SIG-M5 treated with dmso at 0.1 percent for 504 hours (cell line): ENCODE data around the gene PF4V1.
"Not testable (repeated sequence)": the region's sequence is repeated elsewhere in the genome, so short reads cannot be mapped to it uniquely, and the experiment has no call there.

Source experiments
- DNase-seq: peaks from one replicate; lab custom pipeline; 2025; ENCODE audit not compliant: unreplicated experiment; lab: John Stamatoyannopoulos, UW

PF4V1 gene

DNA sequence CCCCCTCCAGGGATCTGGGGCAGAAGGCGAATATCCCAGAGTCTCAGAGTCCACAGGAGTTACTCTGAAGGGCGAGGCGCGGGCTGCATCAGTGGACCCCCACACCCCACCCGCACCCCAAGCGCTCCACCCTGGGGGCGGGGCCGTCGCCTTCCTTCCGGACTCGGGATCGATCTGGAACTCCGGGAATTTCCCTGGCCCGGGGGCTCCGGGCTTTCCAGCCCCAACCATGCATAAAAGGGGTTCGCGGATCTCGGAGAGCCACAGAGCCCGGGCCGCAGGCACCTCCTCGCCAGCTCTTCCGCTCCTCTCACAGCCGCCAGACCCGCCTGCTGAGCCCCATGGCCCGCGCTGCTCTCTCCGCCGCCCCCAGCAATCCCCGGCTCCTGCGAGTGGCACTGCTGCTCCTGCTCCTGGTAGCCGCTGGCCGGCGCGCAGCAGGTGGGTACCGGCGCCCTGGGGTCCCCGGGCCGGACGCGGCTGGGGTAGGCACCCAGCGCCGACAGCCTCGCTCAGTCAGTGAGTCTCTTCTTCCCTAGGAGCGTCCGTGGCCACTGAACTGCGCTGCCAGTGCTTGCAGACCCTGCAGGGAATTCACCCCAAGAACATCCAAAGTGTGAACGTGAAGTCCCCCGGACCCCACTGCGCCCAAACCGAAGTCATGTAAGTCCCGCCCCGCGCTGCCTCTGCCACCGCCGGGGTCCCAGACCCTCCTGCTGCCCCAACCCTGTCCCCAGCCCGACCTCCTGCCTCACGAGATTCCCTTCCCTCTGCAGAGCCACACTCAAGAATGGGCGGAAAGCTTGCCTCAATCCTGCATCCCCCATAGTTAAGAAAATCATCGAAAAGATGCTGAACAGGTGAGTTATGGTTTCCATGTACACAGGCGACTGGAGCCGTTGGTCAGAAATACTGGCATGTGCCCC, 16.3 kb downstream of the PF4V1 start, which contains the start of gene CXCL1:
Gene CXCL1 (plus strand): TSS at position 264 of the 926 bp plus-strand sequence. CDS start 78 bp downstream, at position 342.
- peak; percentile 7 for DNase-seq

DNA sequence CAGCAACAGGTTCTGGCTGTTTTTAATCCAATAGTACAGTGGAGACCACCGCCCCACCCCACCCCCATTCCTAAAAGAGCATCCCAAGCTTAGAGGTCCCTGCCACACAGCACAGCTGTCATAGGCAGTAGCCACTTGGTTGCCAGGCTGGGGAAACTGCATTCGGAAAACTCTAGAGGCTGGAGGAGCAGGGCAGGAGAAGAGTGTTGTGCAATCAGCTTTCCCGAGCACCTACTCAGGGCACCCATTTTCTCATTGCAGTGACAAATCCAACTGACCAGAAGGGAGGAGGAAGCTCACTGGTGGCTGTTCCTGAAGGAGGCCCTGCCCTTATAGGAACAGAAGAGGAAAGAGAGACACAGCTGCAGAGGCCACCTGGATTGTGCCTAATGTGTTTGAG, 17.2 kb downstream of the PF4V1 start:
- peak; percentile 8 for DNase-seq

DNA sequence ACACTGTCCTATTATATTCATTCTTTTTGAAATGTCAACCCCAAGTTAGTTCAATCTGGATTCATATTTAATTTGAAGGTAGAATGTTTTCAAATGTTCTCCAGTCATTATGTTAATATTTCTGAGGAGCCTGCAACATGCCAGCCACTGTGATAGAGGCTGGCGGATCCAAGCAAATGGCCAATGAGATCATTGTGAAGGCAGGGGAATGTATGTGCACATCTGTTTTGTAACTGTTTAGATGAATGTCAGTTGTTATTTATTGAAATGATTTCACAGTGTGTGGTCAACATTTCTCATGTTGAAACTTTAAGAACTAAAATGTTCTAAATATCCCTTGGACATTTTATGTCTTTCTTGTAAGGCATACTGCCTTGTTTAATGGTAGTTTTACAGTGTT, 17.7 kb downstream of the PF4V1 start:
- DNase-seq = no peak

DNA sequence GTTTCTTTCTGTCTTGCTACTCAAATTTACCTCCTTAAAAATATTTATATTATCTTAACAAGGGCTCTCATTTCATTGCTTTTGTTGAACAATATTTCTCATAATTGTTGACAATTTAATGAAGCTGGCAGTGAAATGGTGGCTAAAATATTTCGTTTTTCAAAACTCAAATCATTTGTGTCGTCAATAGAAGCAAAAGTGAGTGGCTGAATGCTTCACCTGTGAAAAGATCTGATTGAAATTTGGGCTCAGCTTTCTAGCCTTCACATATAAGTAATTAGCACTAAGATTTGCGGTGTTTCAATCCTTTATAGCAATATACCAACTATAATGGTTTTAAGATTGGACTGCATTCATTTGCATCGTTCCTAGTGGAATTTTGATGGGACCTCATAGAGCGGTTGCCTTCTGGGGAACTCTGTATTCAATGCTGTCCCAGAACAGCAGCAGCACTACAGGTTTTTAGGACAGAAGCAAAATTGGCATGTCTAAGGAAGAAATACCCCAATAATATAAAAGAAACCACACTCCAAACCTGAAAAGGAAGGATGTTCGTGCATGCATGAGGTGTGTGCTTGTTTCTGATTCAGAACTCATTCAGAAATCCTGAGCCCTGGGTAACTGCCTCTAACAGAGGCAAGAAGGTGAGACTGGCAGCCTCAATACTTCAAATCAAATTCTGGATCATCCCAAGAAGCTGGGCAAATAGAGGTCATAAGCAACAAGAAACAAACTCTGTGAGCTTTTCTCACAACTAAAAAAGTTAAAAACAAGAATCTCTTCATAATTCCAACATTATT, 18.6 kb downstream of the PF4V1 start:
- DNase-seq = no peak

DNA sequence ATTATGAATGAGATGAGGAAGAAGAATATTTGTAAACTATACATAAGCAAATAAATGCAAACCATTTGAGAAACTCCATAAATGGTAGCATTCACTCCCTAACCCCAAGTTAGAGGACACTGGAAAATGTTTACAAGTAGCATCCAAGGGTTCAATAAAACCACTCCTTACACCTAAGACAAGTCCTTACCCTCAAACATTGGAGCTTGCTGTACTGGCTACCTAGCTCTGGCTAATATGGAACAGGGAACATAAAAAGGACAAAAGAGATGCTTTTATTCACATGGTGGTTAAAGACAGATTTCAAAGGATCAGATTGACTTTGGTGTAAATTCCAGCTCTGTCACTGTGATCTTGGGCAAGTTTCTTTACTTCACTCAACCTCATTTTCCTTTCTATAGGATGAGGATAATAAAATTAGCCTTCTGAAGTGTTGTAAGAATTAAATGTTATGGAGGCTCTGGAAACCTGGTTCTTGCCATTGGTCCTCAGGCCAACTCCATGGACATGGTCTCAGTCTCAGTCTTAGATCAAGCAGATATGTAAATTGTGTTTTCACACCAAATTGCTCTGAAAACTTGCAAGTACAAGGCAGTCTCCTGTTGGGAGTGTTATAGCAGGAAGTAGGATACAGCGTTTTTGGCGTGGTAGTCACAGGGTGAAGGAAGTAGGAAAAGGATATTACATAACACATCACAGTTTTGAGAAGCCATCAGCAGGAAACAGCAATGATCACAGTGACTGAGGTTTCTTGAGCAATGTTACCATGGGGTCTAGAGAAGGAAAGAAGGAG, 19.4 kb downstream of the PF4V1 start:
- DNase-seq = peak; percentile 88

DNA sequence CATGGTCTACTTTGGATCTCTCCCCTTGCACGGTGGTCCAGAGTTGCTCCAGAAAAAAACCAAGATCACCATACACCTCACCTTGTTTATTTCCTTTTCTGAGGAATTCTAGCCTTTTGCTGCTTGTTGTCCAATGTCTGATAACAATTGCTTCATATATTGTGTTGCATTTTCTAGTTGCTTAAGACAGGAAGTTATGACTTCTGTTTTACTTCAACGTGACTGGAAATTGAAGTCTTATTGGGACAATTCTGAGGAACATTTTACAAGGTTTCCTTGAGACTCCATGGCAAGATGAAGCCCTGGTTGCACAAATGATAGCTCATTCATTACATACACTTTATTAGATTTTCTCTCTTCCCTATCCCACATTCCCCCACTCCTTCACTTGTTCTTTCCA, 21.3 kb downstream of the PF4V1 start:
- no peak for DNase-seq

DNA sequence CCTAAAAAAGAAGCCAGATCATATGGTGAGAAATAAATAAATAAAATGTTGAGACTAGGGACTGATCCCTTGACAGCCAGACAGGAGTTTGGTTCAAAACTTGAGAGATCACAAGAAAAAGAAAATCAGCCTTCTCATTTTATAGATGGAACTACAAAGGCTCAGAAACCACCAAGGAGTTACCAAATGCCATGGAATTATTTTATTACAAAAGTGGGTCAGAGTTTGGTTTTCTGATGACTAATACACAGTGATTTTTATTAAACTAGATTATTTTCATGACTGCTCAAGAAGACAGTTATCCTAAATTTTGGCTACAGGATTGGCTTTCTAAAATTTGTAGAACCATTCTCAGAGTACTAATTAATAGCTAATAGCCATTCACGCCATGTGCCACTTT, 22.3 kb downstream of the PF4V1 start:
- no peak for DNase-seq

DNA sequence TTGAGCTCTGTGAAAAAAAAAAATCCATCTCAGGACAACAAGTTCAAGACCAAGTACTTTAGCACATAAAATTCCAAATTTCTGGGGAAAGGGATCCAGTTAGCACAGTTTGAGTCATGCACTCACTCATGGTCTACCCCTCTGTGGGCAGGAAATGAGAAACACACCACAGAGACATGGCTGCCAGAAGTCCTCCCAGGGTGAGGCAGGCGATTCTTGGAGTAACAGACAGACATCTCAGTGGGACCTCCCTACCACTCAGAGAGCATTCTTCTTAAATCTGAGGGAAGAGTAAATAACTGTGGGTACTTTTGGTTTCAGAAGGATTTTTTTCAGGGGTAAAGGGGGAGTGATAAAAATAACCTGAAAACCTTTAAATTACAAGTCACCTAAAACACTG, 30.2 kb downstream of the PF4V1 start:
- DNase-seq = no peak

DNA sequence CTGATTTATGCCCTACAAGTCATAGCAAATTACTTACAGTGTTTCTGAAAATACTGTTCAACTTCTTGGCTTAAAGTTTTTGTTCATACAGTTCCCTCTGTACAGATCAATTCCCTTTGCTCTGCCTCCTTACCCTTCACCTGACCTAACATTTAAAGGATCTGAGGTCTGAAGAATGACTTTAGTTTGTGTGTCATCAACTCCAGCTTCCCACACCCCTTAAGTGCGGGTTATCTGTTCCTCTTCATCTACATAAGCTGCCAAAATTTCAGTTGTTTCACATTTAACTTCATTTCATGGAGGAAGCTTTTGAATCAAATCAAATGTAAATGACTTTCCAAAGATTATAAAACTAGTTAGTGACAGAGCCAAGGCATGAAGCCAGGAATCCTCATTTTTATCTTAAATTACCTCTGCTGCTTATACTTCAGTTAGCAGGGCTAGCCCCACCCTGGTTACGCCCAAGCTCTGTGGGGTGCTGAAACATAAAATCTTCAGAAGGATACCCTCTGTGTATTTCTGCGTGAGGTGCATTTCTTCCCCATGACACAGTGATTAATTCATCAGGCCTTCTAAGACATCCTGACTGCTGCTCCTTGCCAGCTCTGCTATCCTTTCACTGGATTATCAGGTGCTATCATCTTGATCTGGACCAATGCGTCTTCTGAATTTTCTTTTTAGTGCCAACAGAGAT, 32.6 kb downstream of the PF4V1 start:
- no peak for DNase-seq

DNA sequence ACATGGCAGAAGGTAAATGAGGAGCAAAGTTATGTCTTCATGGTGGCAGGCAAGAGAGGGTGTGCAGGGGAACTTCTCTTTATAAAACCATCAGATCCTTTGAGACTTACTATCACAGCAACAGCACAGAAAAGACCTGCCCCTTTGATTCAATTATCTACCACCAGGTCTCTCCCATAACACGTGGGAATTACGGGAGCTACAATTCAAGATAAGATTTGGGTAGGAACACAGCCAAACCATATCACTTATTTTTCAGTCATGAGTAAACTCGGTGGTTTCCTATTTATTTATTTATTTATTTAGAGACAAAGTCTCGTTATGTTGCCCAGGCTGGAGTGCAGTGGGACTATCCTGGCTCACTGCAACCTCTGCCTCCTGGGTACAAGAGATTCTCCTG, 38.2 kb downstream of the PF4V1 start:
- DNase-seq = no peak

DNA sequence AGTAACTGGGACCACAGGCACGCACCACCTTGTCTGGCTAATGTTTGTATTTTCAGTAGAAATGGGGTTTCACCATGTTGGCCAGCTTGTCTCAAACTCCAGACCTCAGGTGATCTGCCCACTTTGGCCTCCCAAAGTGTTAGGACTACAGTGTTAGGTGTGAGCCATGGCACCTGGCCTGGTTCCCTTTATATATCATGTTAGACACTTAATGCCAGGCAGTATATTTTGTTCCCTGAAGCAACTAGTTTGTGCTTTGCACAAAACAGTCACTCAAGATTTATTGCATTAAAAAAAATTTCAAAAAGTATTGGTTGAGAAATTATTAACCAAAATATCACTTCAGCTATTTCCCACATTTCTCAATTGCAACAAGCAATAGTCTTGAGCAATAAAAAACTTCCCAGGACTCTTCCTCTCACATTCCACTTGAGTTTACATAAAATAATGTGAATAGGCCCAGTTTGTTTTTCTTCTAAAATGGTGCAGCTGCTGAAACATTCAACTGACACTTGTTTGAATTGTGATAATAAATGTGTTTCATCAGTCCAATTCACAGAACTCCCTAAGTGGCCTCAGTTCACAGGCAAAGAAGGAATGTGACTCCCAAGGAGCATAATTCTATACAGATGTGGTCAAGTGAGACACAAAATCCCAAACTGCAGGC, 38.8 kb downstream of the PF4V1 start:
- DNase-seq = no peak

DNA sequence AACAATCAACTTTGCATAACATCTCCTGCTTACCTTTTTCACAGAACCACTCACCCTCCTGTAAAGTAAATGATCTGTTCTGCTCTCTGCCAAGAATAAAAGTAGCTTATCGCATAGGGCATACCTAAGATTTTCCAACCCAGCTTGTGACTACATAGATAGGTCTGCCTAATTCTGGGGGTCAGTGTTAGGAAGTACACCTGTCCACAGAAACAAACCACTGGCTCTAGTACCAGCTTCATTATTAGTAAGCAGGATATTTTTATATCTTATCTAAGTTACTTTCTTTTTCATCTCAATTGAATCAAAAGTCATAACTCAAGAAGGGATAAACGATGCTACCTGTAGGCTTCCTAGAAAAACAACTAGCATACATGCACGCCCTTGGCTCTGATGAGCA, 39.9 kb downstream of the PF4V1 start:
- no peak for DNase-seq

DNA sequence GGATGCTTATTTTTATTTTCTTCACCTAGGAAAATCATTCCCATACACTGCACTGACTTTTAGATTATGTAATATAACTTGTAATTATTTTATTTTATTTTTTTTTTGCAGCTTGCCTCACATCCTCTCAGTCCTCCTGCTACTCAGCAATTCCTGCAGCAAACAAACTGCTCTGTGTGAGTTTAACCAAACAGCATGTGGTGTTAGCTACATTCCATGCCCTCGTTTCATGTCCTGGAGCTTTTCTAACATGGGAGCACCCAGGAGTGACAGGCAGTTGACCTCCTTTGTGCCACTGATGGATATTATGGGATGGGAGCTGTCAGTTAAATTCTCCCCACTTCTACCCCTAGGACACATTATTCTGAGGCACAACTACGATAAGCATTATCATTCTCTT, 40.9 kb downstream of the PF4V1 start:
- DNase-seq = no peak

DNA sequence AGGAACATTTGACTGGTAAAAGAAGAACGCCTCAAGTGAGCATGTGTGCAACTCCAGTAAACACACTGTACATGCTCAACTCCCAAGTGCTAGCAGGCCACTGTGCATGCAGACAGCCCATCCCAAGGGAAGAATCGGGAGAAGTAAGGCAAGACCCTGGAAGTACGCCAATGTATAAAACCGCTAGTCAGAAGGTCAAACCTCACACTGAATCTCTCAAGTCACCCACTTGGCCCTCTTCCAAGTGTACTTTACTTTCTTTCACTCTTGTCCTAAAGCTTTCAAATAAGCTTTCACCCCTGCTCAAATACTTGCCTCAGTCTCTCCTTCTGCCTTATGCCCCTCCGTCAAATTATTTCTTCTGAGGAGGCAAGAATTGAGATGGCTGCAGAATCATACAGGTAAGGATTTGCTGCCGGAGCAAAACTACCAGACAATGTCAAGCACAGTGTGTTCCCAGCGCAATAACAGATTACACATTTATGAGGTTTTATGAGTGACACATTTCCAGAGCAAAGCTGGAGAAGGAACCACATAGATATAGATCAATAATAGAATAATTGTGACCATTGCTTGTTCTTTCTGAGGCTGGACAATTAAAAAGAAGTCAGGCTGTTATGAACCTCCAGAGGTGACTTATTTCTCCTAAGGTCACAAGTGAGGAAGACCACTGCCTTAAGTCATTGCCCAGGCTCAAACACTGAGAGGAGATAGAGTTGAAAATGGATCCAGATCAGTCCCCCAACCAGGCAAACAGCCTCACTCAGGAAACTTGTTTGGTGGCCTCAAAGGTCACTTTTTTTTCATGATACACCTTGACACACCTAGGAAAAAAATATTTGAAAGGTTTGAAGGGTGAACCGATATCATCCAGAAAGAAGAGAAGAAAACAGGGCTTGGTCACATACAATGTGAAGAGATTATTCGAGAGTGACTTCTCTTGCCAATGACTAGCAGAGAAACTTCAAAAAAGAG, 42.4 kb downstream of the PF4V1 start:
- DNase-seq = no peak

DNA sequence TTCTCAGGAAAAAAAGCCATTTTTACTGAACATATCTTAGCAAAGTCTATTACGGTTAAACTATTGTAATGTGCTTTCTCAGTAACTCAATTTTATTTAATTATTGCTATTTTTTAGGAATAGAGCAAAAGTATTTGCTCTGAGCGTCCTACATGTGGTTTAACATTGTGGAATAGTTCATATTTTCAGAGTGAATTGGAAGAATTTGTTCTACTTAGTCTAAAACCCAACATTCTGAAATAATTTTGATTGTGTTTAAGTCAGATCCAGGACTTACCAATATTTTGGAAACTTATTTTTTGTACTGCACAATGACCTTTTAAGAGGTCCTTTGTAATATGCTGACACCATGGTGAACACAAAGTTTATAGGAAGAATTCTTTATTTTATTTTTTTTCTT, 43.3 kb downstream of the PF4V1 start:
- no peak for DNase-seq

DNA sequence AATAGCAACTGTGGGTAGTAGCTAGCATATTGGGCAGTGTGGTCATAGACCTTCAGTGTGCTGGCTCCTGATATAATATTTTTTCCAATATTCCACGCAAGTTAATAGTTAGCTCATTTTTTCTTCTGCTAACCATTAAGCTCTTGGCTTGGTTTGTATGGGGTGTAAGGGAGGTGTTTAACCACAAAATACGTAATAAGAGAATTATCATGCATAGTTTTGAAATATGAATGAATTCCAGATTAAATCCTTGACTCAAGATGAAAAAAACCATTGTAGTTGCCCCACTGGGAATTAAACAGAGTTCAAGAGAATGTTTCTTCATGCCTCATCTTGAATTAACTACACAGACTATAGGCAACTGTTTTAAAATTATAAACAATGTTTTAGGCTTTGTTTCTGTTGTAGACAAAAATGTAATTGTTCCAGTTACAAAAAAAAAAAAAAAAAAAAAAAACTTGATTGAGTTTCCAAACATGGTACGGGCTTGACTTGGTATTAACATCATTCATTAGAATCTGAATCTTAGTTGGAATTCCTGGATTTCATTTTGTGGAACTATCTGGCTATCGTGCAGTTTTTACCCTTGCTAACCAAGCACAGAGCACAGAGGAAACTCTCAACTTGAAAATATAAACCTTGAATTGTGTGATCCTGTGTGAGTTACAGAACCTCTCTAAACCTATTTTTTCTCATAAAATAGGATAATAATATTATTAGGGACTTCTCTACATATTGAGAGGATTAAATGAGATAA, 44.5 kb downstream of the PF4V1 start:
- no peak for DNase-seq

DNA sequence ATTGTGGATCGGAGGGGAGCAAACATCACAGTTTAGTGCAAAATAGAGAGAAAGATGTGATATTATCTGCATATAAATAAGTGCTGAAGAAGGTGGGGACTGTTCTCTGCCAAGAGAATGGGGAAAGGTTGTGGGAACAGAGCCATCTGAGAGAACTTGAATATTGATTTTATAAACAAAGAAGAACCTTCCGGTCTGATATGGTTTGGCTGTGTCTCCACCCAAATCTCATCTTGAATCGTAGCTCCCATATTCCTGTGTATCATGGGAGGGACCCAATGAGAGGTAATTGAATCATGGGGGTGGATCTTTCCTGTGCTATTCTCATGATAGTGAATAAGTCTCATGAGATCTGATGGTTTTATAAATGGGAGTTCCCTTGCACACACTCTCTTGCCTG, 46.2 kb downstream of the PF4V1 start:
- DNase-seq = not testable (repeated sequence)

DNA sequence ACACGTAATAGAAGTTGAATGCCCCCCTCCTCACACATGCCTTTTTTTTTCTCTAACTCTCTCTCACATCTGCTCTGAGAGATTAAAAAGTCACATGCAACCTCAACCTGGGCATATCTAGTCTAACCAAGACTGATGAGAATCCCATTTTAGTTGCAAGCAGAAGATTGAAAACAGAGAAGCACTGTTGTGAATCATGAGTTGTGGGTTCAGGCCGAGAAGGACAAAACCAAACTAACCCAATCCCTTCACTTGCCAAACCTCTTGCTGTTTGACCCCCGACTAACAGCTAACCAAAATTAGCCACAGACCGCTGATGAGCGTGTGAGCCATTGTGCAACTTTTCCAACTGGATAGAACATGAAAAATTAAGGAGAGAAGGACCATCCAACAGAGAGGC, 47.9 kb downstream of the PF4V1 start:
- DNase-seq = no peak
